MV-4-11 (cell line): ENCODE measurements around the gene TRDMT1.

ENCODE experiments used
- DNase-seq: peaks from one replicate; lab custom pipeline; 2025; lab: John Stamatoyannopoulos, UW

TRDMT1 gene

DNA sequence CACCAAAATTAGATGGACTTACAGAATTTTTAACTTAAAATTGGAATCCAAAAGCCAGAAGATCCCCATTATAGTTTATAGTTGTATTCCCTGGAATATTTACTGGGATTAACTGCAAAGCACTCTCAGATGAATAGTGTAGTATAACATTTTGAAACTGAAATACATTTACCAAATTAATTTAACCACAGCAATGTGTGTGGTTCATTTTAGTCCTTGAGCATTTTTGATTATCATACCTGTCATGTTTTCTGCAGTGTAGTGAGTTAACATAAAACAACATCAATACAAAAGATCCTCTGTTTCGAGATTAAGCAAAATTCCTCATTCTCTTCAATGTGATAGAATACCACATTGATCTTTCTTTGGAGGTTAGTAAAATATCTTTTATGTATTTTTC is 30.3 kb upstream of the TRDMT1 start:
- DNase-seq, result no peak

DNA sequence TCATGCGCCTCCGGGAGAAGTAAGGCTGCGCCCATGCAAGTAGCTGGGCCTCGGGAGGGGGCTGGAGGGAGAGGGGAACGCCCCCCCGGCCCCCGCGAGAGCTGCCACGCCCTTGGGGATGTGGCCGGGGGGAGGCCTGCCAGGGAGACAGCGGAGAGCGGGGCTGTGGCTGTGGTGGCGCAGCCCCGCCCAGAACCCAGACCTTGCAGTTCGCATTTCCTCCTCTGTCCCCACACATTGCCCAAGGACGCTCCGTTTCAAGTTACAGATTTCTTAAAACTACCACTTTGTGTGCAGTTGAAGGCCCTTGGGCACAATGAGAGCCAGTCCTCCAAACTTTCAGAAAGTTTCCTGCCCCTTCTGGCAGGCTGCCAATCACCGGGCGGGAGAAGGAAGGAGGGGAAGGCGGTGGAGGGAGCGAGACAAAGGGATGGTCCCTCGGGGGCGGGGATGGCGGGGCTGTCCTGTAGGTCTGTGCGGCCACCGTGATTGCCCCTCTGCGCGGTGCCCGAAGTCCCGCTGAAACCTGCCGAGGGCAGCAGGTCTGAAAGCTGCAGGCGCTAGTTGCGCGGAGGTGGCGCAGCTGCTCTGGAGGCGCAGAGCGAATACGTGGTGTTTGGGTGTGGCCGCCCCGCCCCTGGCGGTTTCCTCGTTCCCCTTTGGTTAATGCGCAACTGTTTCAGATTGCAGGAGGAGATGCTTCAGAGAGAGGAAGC is 28.7 kb upstream of the TRDMT1 start:
- peak; percentile 96 for DNase-seq

DNA sequence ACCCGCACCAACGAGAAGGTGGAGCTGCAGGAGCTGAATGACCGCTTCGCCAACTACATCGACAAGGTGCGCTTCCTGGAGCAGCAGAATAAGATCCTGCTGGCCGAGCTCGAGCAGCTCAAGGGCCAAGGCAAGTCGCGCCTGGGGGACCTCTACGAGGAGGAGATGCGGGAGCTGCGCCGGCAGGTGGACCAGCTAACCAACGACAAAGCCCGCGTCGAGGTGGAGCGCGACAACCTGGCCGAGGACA is 28.2 kb upstream of the TRDMT1 start:
- no peak for DNase-seq

DNA sequence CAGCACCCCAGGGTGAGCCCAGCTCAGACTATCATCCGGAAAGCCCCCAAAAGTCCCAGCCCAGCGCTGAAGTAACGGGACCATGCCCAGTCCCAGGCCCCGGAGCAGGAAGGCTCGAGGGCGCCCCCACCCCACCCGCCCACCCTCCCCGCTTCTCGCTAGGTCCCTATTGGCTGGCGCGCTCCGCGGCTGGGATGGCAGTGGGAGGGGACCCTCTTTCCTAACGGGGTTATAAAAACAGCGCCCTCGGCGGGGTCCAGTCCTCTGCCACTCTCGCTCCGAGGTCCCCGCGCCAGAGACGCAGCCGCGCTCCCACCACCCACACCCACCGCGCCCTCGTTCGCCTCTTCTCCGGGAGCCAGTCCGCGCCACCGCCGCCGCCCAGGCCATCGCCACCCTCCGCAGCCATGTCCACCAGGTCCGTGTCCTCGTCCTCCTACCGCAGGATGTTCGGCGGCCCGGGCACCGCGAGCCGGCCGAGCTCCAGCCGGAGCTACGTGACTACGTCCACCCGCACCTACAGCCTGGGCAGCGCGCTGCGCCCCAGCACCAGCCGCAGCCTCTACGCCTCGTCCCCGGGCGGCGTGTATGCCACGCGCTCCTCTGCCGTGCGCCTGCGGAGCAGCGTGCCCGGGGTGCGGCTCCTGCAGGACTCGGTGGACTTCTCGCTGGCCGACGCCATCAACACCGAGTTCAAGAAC is 27.7 kb upstream of the TRDMT1 start:
- peak; percentile 50 for DNase-seq

DNA sequence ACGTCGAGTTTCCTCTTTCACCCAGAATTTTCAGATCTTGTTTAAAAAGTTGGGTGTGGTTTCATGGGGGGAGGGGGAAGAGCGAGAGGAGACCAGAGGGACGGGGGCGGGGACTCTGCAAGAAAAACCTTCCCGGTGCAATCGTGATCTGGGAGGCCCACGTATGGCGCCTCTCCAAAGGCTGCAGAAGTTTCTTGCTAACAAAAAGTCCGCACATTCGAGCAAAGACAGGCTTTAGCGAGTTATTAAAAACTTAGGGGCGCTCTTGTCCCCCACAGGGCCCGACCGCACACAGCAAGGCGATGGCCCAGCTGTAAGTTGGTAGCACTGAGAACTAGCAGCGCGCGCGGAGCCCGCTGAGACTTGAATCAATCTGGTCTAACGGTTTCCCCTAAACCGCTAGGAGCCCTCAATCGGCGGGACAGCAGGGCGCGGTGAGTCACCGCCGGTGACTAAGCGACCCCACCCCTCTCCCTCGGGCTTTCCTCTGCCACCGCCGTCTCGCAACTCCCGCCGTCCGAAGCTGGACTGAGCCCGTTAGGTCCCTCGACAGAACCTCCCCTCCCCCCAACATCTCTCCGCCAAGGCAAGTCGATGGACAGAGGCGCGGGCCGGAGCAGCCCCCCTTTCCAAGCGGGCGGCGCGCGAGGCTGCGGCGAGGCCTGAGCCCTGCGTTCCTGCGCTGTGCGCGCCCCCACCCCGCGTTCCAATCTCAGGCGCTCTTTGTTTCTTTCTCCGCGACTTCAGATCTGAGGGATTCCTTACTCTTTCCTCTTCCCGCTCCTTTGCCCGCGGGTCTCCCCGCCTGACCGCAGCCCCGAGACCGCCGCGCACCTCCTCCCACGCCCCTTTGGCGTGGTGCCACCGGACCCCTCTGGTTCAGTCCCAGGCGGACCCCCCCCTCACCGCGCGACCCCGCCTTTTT is 26.9 kb upstream of the TRDMT1 start, which contains the start of gene VIM:
Gene VIM, plus strand, starts transcription at position 151 of the 925 bp plus-strand sequence. CDS start 1,182 bp downstream, outside the sequence.
- DNase-seq, result peak; percentile 96

DNA sequence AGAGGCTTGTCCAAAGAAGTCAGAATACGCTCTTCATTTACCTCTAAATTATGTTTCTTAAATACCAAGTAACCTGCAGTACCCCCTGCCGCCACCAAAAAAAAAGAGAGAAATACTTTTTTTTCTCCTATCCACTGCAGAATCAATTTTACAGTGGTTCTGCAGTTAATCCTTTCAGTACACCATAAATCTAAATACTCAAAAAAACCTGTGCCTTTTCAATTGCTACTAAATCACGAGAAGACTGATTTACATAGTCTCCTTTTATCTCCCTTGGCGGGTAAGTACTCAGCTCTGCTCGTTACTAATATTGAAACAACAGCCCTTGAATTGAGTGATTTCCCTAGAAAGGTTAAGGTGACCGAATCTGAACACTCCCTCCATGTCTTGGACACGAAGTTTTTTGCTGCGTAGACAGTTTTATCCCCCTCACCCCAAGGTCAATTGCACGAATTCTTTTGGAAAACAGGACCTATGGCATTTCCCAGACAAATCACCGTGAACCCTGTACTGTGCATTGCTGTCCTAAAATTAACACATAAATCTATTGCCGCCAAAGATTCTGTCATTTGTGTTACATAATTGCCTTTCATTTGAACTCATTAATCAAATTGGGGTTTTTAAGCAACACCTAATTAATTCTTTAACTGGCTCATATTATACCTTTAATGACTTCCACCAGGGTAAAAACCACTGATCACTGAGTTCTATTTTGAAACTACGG is 26.1 kb upstream of the TRDMT1 start:
- peak; percentile 41 for DNase-seq

DNA sequence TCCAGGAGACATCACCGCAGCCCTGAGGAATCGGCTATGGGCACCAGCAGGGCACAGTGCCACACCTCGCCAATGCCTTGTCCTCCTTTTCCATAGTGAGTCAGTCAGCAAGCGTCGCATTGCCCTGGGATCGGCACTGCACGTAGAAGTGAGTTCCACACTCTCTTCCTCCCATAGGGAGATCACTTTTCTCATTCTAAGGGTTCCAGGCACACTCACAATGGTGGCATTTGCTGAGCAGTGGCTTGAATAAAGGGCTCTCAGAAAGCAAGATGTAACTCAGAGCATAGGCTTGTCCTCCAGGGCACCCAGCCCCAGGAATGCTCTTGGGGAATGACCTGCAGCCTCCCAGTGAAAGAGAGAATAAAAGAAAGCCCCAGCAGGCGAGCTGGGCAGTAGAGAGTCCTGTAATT is 25.4 kb upstream of the TRDMT1 start:
- DNase-seq, result no peak

DNA sequence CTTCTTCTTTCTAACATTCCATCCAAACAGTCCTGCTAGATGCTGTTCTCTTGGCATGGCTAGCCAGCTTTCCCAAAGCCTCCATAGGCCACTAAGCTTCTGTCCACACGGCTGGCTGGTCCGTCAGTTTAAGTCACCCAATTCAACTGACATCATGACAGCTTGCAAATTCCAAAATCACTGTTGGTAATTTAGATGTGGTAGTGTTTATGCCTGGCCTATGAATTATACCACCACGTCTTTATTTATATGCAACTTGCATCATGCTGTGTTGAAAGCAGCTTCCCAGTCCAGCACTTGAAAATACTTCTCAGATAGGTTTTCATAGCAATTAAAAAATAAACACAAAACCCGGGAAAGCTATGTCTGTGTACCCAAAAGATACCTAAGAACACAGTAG is 24.3 kb upstream of the TRDMT1 start:
- DNase-seq, result no peak

DNA sequence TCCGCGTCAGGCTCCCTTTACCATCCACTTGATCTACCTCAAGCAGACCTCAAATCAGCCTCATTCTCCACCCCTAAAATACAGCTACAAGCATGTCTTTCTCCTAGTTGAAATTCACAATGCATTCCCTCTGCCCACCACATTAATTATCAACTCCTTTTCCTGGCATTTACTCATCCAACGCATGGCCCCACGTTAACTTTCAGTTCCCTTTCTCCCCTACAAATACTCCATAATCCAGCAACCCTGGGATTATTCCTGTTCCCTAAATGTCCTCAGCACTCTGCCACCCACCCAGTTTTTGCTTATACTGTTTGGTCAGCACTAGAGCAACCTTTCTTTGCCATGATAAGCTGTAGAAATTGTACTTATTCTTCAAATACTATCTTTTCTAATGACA is 20.9 kb upstream of the TRDMT1 start:
- peak; percentile 78 for DNase-seq

DNA sequence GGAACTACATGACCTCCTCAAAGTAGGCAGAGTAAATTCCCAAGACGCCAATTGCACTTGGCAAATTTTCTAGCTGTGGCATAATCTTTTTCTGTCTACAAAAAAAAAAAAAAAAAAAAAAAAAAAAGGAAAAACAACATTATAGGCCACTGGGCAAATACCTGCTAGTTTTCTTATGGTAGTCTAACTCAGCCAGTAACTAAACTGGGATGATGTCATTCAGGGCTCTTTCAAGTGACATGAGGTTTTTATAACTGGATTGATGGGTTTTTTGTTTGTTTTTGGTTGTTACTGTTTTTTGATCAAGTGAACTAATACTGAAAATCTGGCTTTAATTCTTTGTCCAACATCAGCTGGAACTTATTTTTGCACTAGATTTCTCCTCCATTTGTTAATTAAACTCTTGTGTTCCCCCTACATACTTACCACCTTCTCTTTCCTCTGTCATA is 19.2 kb upstream of the TRDMT1 start:
- DNase-seq, result no peak

DNA sequence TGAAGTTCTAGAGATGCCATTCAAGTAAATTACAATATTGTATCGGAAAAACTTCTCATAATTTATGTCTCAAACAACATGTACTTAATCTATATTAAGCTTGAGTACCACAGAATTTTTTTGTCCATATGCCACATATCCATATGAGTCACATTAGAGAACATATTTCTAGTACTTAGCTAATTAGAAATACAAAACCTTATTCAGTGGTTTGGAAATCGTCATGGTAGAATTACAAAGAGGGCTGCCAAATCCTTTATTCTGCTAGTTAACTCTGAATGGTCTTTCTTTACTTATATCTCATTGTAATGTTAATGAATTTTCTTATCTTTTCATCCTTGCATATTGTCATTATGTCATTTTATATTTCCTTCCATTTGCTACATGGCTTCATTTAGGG is 17.6 kb upstream of the TRDMT1 start:
- no peak for DNase-seq

DNA sequence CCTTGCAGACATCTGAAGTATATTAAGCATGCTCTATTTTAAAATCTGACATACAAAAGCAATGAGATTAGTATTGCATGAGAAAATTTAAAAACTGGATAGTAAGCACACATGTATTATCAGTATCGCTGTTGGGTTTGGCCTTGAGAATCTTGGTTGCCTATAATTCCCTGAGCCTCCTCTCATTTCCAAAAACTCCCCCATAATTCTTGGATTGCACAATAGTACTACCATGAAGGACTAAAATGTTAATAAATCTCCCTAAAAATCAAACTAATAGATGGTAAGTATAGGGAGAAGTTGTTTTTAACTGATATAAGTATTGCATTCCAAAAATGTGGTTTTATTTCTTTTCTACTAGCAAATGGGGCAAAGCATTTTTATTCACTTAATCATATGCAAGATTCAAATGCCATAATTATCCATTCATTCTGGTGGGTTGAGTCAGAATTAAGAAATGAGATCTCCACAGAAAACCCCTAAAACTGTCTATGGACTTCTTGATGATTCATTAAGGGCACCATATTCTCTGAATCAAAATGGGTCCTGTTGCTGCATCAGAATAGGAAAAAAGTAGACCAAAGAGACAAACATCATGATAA is 16.3 kb upstream of the TRDMT1 start:
- DNase-seq, result no peak

DNA sequence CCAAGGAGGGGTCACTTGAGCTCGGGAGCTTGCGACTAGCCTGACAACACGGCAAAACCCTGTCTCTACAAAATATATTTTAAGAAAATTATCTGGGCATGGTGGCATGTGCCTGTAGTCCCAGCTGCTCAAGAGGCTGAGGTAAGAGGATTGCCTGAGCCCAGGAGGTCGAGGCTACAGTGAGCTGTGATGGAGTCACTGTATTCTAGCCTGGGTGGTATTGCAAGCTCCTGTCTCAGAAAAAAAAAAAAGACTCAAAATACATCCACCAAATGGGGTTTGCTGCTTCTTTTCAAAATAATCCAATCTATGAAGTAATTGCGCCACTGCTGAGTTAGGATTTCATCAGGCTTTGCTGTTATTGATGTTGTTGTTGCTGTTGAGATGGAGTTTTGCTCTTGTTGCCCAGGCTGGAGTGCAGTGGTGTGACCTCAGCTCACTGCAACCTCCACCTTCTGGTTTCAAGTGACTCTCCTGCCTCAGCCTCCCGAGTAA is 15.5 kb upstream of the TRDMT1 start:
- DNase-seq, result peak; percentile 44

DNA sequence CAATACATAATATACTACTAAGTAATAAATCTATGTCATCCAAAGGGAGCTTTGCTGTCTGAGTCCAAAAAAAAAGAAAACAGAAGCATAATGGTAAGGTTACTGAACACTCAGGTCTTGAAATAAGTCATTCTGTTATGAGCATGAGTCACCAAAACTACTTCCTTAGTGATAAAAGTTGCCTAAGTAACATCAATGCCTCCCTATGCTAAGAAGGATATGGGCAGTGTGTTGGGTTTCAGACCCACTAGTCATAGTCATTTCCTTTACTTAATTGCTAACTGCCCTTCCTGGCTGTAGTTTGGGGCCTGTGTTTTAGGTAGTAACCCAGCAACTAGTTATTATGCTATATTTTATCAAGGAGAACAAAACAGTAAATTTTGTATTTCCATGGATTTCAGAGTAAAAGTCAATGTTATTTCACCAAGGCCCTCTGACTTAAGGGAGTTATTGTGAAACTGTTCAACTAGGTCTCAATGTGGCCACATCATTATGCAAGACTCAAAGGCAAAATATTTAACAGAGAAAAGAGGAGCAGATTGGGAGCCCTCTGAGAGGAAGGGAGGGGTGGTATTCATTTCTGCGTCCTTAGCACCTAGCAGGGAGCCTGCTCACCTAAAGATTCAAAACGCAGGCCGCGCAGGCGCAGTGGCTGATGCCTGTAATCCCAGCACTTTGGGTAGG is 14.9 kb upstream of the TRDMT1 start:
- peak; percentile 99 for DNase-seq

DNA sequence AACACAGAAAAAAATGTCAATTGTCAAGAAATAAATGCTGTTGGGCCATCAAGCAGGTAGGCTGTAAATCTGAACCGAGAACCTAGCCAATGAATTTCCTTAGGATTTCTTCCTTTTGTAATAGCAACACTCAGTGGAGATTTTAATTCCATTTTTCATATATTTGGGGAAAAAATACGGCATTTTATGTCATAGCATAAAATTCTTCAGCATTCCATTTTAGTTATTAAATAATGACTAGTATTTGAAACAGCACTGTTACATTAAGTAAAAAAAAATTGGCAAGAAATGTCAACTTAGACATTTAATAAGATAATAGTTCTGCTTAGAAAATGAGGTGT is 14.3 kb upstream of the TRDMT1 start:
- no peak for DNase-seq

DNA sequence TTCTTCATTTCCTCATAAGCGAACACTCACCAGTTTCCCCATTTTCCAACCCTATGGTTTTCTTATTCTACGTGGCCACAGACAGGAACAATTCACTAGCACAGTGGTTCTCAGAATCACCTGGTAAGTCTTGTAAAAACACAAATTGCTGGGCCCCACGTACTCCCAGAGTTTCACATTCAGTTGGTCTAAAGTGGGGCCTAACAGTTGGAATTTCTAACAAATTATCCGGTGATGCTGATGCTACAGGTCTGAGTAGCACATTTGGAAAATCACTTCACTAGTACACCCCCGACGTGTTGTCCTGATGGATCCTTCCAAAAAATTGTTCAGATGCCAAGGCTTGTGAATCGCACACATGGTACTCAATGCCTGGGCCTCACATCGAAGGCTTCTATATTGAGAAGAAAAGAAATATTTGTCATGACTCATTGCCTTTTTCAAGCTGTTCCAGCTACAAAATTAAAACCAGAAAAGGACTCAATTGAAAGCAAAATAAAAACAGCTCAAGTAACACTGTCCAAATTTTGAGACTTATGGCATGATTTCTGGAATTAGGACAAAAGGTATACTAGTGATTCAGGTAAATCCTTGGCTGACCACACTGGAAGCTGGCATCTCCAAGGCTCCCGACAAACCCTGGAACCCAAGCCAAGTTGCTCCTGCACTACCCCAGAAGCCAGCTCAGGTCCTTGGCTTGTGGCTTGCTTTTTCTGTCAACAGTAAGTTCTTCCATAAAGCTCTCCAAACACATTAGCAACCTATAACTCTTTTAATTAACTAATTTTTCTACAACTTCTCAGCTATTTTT is 13.7 kb upstream of the TRDMT1 start:
- DNase-seq, result peak; percentile 54

DNA sequence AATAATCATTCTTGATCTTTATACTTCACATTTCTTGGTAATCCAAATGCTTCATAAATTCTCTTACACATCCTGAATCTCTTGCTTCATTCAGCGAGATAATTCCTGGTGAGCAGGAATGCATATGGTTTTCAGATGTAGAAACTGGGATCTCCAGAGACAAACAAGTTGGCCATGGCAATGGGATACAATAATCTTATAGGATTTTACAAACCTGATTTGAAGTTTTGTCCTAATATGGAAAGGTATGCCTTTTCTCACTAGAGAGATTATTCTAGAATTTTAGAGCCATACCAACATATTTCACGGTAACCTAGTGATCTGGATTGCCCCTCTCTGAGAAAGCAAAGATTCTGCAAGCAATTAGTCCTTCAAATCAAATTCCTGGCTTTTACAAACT is 13.1 kb upstream of the TRDMT1 start:
- DNase-seq, result no peak

DNA sequence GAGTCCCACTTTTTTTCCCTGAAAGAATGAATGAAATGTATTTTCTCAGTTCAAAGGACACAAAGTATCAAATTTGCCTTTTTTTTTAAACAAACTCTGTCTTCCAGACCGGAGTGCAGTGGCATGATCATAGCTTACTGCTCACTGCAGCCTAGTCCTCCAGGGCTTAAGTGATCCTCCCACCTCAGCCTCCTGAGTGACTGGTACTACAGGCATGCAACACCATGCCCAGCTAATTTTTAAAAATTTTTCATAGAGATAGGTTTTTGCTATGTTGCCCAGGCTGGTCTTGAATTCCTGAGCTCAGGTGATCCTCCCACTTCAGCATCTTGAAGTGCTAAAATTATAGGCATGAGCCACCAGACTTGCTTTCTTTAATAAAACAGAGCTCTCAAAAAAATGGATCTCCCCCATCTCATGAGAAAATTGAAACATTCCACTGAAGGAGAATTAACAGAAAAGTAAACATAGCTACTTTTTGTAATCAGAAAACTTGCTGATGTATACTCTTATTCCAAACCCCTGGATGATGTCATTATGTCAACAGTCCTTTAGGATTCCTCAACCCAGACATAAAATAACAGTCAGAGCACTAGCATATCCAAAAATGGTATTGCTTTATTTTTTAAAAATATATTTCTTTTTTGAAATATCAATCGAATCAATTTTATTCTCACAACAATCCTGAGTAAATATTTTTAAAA is 12.3 kb upstream of the TRDMT1 start:
- no peak for DNase-seq

DNA sequence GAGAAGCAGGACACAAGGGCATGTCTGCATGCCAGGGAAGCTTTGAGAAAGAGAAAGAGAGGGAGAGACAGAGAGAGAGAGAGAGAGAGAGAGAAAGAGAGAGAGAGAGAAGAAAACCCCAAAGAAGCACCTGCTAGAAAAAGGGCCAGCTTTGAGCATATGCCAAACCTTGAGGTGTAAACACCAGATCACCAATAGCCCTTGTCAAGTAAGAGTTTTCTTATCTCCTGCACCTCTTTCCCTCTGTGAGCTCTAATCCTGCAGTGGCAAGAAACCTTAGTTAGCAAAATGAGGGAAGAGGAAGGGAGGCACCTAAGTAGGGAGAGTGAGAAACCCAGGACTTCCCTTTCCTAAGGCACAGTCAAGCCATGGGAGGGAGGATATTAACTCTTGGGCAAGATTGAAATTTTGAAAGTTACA is 11.3 kb upstream of the TRDMT1 start:
- peak; percentile 72 for DNase-seq

DNA sequence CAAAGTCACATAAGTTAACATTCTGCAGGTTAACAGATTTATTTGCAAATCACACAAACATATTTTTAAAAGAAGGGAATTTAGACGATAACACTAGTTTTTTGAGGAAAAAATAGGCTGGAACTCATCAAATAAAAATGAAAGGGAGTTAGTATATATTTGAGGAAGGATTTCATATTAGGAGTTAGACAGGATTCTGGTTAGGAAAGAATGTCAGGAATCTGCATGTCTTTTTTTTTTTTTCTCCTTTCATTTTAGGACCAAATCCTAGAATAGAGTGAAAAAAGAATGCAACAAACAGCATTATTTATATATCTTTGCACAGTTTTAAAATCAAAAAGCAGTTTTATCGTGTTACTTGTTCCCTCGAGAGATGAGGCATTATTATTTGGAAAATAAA is 8.9 kb upstream of the TRDMT1 start:
- no peak for DNase-seq
